K562 (cell line): ENCODE measurements around the gene GPR162. TPM values are rescaled to one million over a fixed set of nuclear protein-coding genes. Genes with fewer than 3 reads are reported as not detected.

ENCODE experiments used
- ATAC-seq: fragments of 200-7000 bp; cut with Tn5 transposase; 3 replicates; pipeline ENCODE4 v1.9.1; 2020; ENCODE audit warnings: moderate library complexity
- BruUV-seq: library from RNA; stranded (reverse); fragments of 400-500 nt; replicated peaks from 2 replicates; lab custom pipeline; 2021; lab: Mats Ljungman, UMichigan
- CTCF ChIA-PET: fragments of 300-600 bp; formaldehyde crosslinking; extraction: SDS; loops from one replicate; lab custom pipeline; 2021; ENCODE audit warnings: low intra/inter-chr PET ratio; lab: Yijun Ruan, JAX
- POLR2A ChIA-PET: fragments of 300-600, 350-650 bp; sonication (Branson Sonifier 250); formaldehyde crosslinking; extraction: SDS; loops from one replicate; lab custom pipeline; 2021; ENCODE audit warnings: antibody characterized with exemption, inconsistent platforms; lab: Yijun Ruan, JAX
- DNase-seq, 4 experiments: peaks; one replicate each; pipeline versions ENCODE4 v3.0.0 to v3.0.0-alpha.2; 2011 to 2018; ENCODE audit warnings: low spot score in 3 of 4, mixed read lengths in 3 of 4; ENCODE audit errors: extremely low read depth in 1 of 4
- FAIRE-seq: peaks from 2 replicates; lab custom pipeline; 2011; peaks lifted over from hg19 to GRCh38; lab: Jason Lieb, UNC
- H2AFZ ChIP-seq: 2 replicates; pipeline ENCODE4 v1.6.0; 2011; ENCODE audit warnings: low read depth, low read length, control low read depth, inconsistent platforms
- H3K27ac ChIP-seq: fragments of 200-600 bp; 3 replicates; pipeline ENCODE4 v1.8.0; 2011; ENCODE audit warnings: low read depth, mild to moderate bottlenecking, control low read depth, inconsistent platforms, low read length, moderate library complexity, mixed read lengths; ENCODE audit errors: extremely low read depth
- H3K27me3 ChIP-seq, 2 experiments: fragments of 300-600 bp in 1 of 2; 2 replicates in 1 of 2; 3 replicates in 1 of 2; pipeline versions ENCODE4 v1.6.0 to v1.8.0; 2011; ENCODE audit warnings: inconsistent platforms in 2 of 2, low read length in 2 of 2, mild to moderate bottlenecking in 1 of 2, mixed read lengths in 1 of 2, moderate library complexity in 1 of 2; ENCODE audit not compliant: control insufficient read depth in 2 of 2, insufficient read depth in 2 of 2
- H3K36me3 ChIP-seq: fragments of 300-600 bp; 3 replicates; pipeline ENCODE4 v1.8.0; 2011; ENCODE audit warnings: mild to moderate bottlenecking, low read length, inconsistent platforms; ENCODE audit not compliant: control insufficient read depth, insufficient read depth
- H3K4me1 ChIP-seq, 2 experiments: fragments of 200-600 bp in 1 of 2; replicated peaks in 1 of 2; 2 replicates in 1 of 2; 3 replicates in 1 of 2; pipeline versions ENCODE4 v1.5.1 to v1.8.0; 2011; ENCODE audit warnings: inconsistent platforms in 2 of 2, low read length in 2 of 2, mild to moderate bottlenecking in 1 of 2, mixed read lengths in 1 of 2, moderate library complexity in 1 of 2; ENCODE audit not compliant: control insufficient read depth in 2 of 2, insufficient read depth in 2 of 2
- H3K4me2 ChIP-seq: 2 replicates; pipeline ENCODE4 v1.6.1; 2011; ENCODE audit warnings: low read length, control low read depth, inconsistent platforms, mixed read lengths; ENCODE audit not compliant: insufficient read depth
- H3K4me3 ChIP-seq: fragments of 200-600 bp; sonication (generic), shearing (Covaris generic); 2 replicates; pipeline ENCODE4 v1.5.1; 2016; ENCODE audit warnings: control low read depth, inconsistent platforms
- H3K79me2 ChIP-seq: fragments of 200-600 bp; 3 replicates; pipeline ENCODE4 v1.8.0; 2011; ENCODE audit warnings: low read length, inconsistent platforms; ENCODE audit not compliant: control insufficient read depth, insufficient read depth
- H3K9ac ChIP-seq, 2 experiments: 2 replicates each; pipeline versions ENCODE4 v1.6.0 to v1.6.1; 2011; ENCODE audit warnings: low read depth in 2 of 2, low read length in 2 of 2, control low read depth in 1 of 2, inconsistent platforms in 1 of 2, mild to moderate bottlenecking in 1 of 2, mixed read lengths in 1 of 2; ENCODE audit not compliant: insufficient read depth in 1 of 2
- H3K9me1 ChIP-seq: one replicate; pipeline ENCODE4 v1.6.0; 2011; ENCODE audit warnings: inconsistent platforms, mild to moderate bottlenecking, low read length, moderate library complexity; ENCODE audit not compliant: control insufficient read depth, insufficient read depth
- H3K9me3 ChIP-seq: replicated peaks from 2 replicates; pipeline ENCODE4 v1.5.1; 2011; ENCODE audit warnings: low read depth, low read length, inconsistent platforms; ENCODE audit not compliant: control insufficient read depth, insufficient read depth
- H4K20me1 ChIP-seq: replicated peaks from 2 replicates; pipeline ENCODE4 v1.6.1; 2011; ENCODE audit warnings: low read length, inconsistent platforms, mixed read lengths; ENCODE audit not compliant: control insufficient read depth, insufficient read depth
- HOXB6 ChIP-seq: fragments of 250-450 bp; sonication (Bioruptor Pico); IDR thresholded peaks from 2 replicates; pipeline ENCODE4 v1.5.1; 2022; ENCODE audit warnings: mild to moderate bottlenecking, borderline replicate concordance
- SIN3A ChIP-seq, 2 experiments: fragments of 150-350 bp in 1 of 2; IDR thresholded peaks; 2 replicates each; pipeline ENCODE4 v1.6.1; 2011 to 2016; ENCODE audit warnings: borderline replicate concordance in 2 of 2, low read depth in 2 of 2, low read length in 2 of 2, mild to moderate bottlenecking in 2 of 2, moderate library complexity in 2 of 2; ENCODE audit not compliant: control insufficient read depth in 1 of 2
- TAF1 ChIP-seq: IDR thresholded peaks from 2 replicates; pipeline ENCODE4 v1.6.1; 2011; ENCODE audit warnings: mild to moderate bottlenecking, low read length, moderate library complexity; ENCODE audit not compliant: insufficient read depth, control insufficient read depth, severe bottlenecking; ENCODE audit errors: extremely low read depth
- ZNF197 ChIP-seq: fragments of 200-800 bp; sonication (Bioruptor generic); IDR thresholded peaks from 2 replicates; pipeline ENCODE4 v1.6.1; 2016; ENCODE audit warnings: low read depth, missing genetic modification characterization, missing compliant biosample characterization
- ZNF232 ChIP-seq: sonication (generic); formaldehyde crosslinking; IDR thresholded peaks from 2 replicates; pipeline ENCODE4 v1.8.0; 2022; ENCODE audit warnings: mild to moderate bottlenecking, missing genetic modification reagents
- ZNF644 ChIP-seq: fragments of 200-800 bp; sonication (Bioruptor generic); IDR thresholded peaks from 2 replicates; pipeline ENCODE4 v1.6.1; 2016; ENCODE audit warnings: low read depth, missing genetic modification characterization, missing compliant biosample characterization
- ZNF696 ChIP-seq: fragments of 250-450 bp; sonication (Bioruptor Pico); conservative IDR thresholded peaks from 2 replicates; pipeline ENCODE4 v1.4.0; 2020; ENCODE audit warnings: mild to moderate bottlenecking, moderate library complexity
- WGBS: fragments of 100-300 bp; shearing (Covaris generic); methylation state at CpG from one replicate; pipeline ENCODE4 v1.1.6; 2016; ENCODE audit warnings: low coverage, mixed read lengths; ENCODE audit not compliant: insufficient coverage; ENCODE audit errors: missing lambda C conversion rate; 5-methylcytosine and 5-hydroxymethylcytosine counted together
- in situ Hi-C: fragments of 300-500 bp; cut with MboI; formaldehyde crosslinking; loops from 4 replicates; pipeline ENCODE4 v1.15.0; 2018; ENCODE audit warnings: inconsistent platforms, mixed read lengths
- intact Hi-C: fragments of 100-400 bp; cut with micrococcal nuclease; formaldehyde crosslinking; loops from 2 replicates; pipeline ENCODE4 v1.14.2; 2022
- polyA plus RNA-seq, 8 experiments: library from polyadenylated mRNA; depleted of rRNA in 4 of 8; stranded (reverse) in 5 of 8; unstranded in 3 of 8; fragments of >200 nt; fragmentation: Nextera tagmentation in 2 of 8; fragmentation: Illumina TruSeq in 1 of 8; extraction: Ambion mirVana in 2 of 8; extraction: Trizol in 1 of 8; gene quantifications; 2 replicates each; pipeline versions ENCODE4 v1.2.1 to v1.2.3, GENCODE V29; 2011 to 2014; ENCODE audit warnings: inconsistent platforms in 1 of 8, missing spikeins in 1 of 8
- total RNA-seq, 7 experiments: library from RNA; depleted of rRNA in 6 of 7; stranded (reverse); fragments of >200 nt in 6 of 7; fragmentation: Illumina TruSeq in 2 of 7; extraction: Trizol in 2 of 7; gene quantifications; 2 replicates each; pipeline versions ENCODE4 v1.2.1 to v1.2.3, GENCODE V29; 2011 to 2021; ENCODE audit warnings: low replicate concordance in 1 of 7
- TF ChIP-seq, protein P1 (sequence below): fragments of 450-650 bp; IDR thresholded peaks from 2 replicates; pipeline ENCODE4 v1.6.1; 2018; ENCODE audit warnings: mild to moderate bottlenecking, low read depth; ENCODE audit not compliant: partially characterized antibody
- TF ChIP-seq, protein P2 (sequence below): fragments of 150-350 bp; conservative IDR thresholded peaks from 2 replicates; pipeline ENCODE4 v1.6.1; 2014; ENCODE audit warnings: low read length

GPR162 gene
- total and polyA plus RNA-seq, 9 of the 15 experiments (the other 6 are each of a cell fraction or from before 2014, with no cell fraction given) = 0.65 to 1.8 (median 1.1) TPM; not detected in 2

DNA sequence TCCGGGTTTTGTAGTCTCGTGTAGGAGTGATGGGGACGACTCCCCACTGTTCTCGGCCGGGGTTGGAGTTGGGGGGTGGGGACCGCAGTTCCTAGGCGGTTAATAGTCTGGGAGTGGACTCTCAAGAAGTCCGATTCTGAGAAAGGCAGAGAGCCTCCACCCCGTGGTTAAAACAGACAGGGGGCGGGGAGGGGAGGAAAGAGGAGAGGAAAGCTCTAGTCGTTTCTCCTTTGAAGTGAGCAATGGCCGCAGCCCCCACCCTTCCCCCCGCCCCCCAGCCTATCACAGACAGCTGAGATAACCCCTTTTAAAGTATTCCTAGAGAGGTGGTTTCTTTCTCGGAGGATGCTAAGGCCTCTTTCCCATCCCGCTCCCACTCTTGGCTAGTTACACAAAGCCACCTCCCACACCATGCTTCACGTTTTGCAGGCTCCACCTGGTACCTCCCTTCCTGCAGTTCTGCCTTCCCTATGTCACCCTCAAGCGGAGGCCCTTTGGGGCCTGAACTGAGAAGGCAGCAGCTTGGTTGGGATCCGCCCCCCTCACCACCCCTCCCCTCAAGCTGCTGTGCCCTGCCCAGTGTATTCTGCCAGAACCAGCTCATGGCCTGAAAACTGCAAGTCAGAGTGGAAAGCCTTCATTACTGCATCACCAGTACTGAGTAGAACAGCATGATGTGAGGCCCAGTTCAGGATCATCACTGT lies 31.2 kb downstream of the GPR162 start (continued):
- TF ChIP-seq TAF1 = peak; percentile 9
- TF ChIP-seq SIN3A (IDR thresholded peaks at IDR 0.05; ENCODE audit: borderline replicate concordance in 2 of 2, control insufficient read depth in 1 of 2, low read depth in 2 of 2, low read length in 2 of 2) = 0 out of 4 replicates have a peak, but pooled peaks of 1 of the 2 experiments have one; percentile 13
- TF ChIP-seq, protein P1, sequence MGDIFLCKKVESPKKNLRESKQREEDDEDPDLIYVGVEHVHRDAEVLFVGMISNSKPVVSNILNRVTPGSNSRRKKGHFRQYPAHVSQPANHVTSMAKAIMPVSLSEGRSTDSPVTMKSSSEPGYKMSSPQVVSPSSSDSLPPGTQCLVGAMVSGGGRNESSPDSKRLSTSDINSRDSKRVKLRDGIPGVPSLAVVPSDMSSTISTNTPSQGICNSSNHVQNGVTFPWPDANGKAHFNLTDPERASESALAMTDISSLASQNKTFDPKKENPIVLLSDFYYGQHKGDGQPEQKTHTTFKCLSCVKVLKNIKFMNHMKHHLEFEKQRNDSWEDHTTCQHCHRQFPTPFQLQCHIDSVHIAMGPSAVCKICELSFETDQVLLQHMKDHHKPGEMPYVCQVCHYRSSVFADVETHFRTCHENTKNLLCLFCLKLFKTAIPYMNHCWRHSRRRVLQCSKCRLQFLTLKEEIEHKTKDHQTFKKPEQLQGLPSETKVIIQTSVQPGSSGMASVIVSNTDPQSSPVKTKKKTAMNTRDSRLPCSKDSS = no peak
- no peak for TF ChIP-seq ZNF232 (CRISPR knock-in tag)
- TF ChIP-seq, all 486 proteins: peak for 20

- DNase-seq = no peak
- intact Hi-C loops (no loop called here), in situ Hi-C loops (no loop called here)
- BruUV-seq = no TSS peak
- H3K36me3 ChIP-seq = peaks cover 67% of the 10 kb centered on the region
- TF ChIP-seq, protein P2, sequence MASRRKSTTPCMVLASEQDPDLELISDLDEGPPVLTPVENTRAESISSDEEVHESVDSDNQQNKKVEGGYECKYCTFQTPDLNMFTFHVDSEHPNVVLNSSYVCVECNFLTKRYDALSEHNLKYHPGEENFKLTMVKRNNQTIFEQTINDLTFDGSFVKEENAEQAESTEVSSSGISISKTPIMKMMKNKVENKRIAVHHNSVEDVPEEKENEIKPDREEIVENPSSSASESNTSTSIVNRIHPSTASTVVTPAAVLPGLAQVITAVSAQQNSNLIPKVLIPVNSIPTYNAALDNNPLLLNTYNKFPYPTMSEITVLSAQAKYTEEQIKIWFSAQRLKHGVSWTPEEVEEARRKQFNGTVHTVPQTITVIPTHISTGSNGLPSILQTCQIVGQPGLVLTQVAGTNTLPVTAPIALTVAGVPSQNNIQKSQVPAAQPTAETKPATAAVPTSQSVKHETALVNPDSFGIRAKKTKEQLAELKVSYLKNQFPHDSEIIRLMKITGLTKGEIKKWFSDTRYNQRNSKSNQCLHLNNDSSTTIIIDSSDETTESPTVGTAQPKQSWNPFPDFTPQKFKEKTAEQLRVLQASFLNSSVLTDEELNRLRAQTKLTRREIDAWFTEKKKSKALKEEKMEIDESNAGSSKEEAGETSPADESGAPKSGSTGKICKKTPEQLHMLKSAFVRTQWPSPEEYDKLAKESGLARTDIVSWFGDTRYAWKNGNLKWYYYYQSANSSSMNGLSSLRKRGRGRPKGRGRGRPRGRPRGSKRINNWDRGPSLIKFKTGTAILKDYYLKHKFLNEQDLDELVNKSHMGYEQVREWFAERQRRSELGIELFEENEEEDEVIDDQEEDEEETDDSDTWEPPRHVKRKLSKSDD = no peak
- TF ChIP-seq ZNF644 (tag) (no peak), HOXB6 (CRISPR knock-in tag) (no peak), ZNF197 (no peak), ZNF696 (CRISPR knock-in tag) (no peak)
- TF ChIP-seq, all 486 proteins: peak for 0
- Histone ChIP-seq H2AFZ (no peak overlapping the region), H3K27me3 (no peaks in the 10 kb centered on the region), H4K20me1 (no peaks in the 10 kb centered on the region; the same call in 1 of the 2 replicates), H3K9ac (peak overlapping the region; percentile 49 to 62; a peak in 3 of 4 replicates), H3K4me2 (peak overlapping the region; percentile 32; the same call in 1 of the 2 replicates), H3K9me1 (peaks cover 3% of the 10 kb centered on the region), H3K79me2 (peaks cover 52% of the 10 kb centered on the region), H3K4me1 (peaks cover 12 to 18% of the 10 kb centered on the region in 2 experiments; a peak in 4 of 5 replicates), H3K9me3 (no peaks in the 10 kb centered on the region), H3K27ac (0 out of 3 replicates have a peak overlapping the region, but pooled peaks have one; percentile 69), H3K4me3 (no peak overlapping the region; the same call in 1 of the 2 replicates)
- ATAC-seq (no peak), FAIRE-seq (no peak)
- POLR2A ChIA-PET = interaction anchor here (3.4 to 7.4 kb wide), 2 partner anchors 13 to 14 kb away, joined by 39 to 174 read pairs; partner anchors contain the start of genes GNB3, SPSB2 and TPI1
- CTCF ChIA-PET = no interaction called here
- 31% methylated on average over 1 of the region's 1 CpG for WGBS
These were observed 32.0 kb downstream of the GPR162 start for GRCh38 chr12:6853626-6854025.
